ENCODE data around the gene PRICKLE2.

DNA sequence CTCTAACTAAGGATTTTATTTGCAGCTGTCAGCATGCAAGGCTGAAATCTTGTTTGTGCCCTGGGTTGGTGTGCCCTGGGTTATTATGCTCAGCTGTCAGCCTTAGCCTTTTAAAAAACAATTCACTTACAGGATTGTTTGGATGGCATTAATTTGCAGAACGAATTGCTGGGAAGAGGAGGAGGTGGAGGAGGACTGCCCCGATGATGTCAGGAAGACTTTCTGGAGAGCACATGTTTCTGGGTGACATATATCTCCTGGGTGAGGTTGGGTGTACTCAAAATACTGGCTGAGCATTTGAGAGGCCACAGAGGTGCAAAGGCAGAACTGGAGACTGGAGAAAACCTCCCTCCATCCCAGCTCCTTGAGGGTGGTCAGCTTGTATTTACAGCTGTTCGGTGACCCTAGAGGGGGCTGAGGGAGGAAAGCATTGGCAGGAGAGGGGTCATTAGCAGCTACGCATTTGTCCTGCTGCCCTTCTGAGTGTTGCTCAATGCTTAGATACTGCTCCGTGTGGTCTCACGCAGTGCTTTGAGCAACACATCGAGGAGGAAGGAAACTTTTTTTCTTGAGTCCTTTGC, 142.2 kb downstream of the PRICKLE2 start:
- TF ChIP-seq, protein P1, sequence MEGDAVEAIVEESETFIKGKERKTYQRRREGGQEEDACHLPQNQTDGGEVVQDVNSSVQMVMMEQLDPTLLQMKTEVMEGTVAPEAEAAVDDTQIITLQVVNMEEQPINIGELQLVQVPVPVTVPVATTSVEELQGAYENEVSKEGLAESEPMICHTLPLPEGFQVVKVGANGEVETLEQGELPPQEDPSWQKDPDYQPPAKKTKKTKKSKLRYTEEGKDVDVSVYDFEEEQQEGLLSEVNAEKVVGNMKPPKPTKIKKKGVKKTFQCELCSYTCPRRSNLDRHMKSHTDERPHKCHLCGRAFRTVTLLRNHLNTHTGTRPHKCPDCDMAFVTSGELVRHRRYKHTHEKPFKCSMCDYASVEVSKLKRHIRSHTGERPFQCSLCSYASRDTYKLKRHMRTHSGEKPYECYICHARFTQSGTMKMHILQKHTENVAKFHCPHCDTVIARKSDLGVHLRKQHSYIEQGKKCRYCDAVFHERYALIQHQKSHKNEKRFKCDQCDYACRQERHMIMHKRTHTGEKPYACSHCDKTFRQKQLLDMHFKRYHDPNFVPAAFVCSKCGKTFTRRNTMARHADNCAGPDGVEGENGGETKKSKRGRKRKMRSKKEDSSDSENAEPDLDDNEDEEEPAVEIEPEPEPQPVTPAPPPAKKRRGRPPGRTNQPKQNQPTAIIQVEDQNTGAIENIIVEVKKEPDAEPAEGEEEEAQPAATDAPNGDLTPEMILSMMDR (IDR thresholded peaks at IDR 0.05), result no peak
- no peak for TF ChIP-seq ZFX (IDR thresholded peaks at IDR 0.05; ENCODE audit: borderline replicate concordance)
